GM12873 (cell line): ENCODE data around the gene ACTR1B.

Source experiments
- TF ChIP-seq, protein P1 (sequence below): IDR thresholded peaks from 2 replicates; pipeline ENCODE4 v1.5.1; 2012; ENCODE audit warnings: low read depth, mild to moderate bottlenecking, moderate library complexity, low read length, control low read depth; ENCODE audit not compliant: insufficient read depth; ENCODE audit errors: missing control alignments

ACTR1B gene

GRCh38 chr2:97654791-97655190 is 9.1 kb downstream of the ACTR1B start:
- TF ChIP-seq, protein P1, sequence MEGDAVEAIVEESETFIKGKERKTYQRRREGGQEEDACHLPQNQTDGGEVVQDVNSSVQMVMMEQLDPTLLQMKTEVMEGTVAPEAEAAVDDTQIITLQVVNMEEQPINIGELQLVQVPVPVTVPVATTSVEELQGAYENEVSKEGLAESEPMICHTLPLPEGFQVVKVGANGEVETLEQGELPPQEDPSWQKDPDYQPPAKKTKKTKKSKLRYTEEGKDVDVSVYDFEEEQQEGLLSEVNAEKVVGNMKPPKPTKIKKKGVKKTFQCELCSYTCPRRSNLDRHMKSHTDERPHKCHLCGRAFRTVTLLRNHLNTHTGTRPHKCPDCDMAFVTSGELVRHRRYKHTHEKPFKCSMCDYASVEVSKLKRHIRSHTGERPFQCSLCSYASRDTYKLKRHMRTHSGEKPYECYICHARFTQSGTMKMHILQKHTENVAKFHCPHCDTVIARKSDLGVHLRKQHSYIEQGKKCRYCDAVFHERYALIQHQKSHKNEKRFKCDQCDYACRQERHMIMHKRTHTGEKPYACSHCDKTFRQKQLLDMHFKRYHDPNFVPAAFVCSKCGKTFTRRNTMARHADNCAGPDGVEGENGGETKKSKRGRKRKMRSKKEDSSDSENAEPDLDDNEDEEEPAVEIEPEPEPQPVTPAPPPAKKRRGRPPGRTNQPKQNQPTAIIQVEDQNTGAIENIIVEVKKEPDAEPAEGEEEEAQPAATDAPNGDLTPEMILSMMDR = no peak

DNA sequence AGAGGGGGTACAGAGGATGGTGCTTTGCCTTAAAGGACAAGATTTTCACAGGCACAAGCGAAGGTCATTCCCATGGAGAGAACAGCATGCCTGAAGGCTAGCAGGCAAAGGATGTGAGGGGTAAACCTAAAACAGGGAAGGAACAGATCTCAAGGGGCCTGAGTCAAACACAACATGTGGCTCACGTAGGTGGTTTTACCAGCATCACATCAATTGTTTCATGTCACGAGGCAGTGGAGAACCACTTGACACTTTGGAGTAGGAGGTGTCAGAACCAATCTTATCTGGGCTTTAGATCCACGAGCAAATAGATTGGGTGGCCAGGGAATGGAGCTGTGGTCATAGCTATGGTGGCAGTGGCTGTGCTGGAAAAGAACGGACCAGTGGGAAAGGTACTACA is 9.5 kb downstream of the ACTR1B start:
- TF ChIP-seq, protein P1 = no peak

GRCh38 chr2:97653874-97654273 is 10.0 kb downstream of the ACTR1B start:
- TF ChIP-seq, protein P1 = no peak

- TF ChIP-seq, protein P1 = no peak
These were observed 10.4 kb downstream of the ACTR1B start for GRCh38 chr2:97653473-97653872.

GRCh38 chr2:97651114-97651513 is 12.7 kb downstream of the ACTR1B start:
- TF ChIP-seq, protein P1 = no peak

DNA sequence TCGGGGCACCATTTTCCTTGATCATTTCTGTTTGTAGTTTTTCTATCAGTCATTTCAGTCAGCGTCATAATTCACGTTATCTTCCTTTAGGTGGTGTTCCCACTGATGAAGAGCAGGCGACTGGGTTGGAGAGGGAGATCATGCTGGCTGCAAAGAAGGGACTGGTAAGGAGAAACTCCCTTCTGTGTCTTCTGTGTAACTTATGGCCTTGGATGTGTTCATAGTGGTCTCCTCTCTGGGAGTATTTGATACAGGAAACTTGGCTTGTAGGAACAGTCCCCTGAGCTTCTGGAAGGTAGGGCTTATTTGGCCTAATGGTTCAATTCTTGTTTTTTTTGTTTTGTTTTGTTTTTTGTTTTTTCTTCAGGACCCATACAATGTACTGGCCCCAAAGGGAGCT is 16.9 kb downstream of the ACTR1B start:
- TF ChIP-seq, protein P1 = no peak

DNA sequence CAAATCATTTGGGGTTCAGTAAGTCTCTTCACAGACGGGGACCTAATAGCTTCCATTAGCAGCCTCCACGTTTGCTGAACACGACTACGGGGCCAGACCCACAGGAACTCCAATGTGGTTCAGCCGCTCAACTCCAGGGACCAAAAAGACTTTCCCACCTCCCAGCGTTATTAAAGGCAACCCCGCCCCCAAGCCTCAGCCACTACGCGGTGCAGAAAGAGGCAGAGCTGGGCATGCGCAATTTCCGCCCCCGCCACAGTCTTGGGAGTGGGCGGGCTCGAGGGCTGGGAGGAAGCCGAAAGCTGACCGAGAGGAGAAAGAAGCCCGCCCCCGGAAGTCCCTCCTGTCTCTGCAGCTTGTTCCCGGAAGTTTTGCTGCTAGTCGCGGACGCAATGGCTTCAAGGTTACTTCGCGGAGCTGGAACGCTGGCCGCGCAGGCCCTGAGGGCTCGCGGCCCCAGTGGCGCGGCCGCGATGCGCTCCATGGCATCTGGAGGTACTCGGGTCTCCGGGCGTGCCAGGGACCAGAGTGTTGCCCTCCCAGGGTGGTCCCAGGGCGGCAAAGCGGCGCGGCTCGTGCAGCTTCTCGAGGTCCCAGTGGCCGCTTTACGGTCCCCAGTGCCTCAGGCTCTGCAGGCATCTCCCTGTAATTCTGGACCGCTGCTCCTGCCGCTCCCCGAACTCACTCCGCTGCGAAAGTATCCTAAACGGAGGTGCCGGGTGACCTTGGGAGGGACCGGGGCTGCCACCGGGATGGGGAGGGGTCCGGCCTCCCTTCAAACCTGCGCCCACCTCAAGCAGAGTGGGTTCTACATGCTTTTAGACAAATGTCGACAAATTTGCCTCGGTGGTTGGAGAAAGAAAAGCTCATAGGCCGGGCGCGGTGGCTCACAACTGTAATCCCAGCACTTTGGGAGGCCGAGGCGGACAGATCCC is 17.9 kb downstream of the ACTR1B start, which contains the start of gene COX5B:
COX5B (plus strand) TSS at position 368 of the 935 bp plus-strand sequence; CDS start at position 393, 25 bp downstream.
- TF ChIP-seq, protein P1 = no peak
